CD4-positive, alpha-beta T cell (primary cell): ENCODE data around the gene POLR3E. TPM values are rescaled to one million over a fixed set of nuclear protein-coding genes. Genes with fewer than 3 reads are reported as not detected.

Experiments used
- ATAC-seq: fragments of 200-7000 bp; cut with Tn5 transposase; one replicate; pipeline ENCODE4 v1.10.0; 2022; ENCODE audit warnings: mild to moderate bottlenecking; ENCODE audit not compliant: poor library complexity
- CTCF ChIA-PET: fragments of 350-600 bp; sonication (Branson Sonifier 250); formaldehyde crosslinking; loops from one replicate; lab custom pipeline; 2021; ENCODE audit warnings: antibody characterized with exemption, inconsistent platforms; lab: Charles Lee
- POLR2A ChIA-PET: fragments of 350-600 bp; sonication (Branson Sonifier 250); formaldehyde crosslinking; loops from one replicate; lab custom pipeline; 2021; ENCODE audit warnings: antibody characterized with exemption, inconsistent platforms; lab: Charles Lee
- DNase-seq, 14 experiments: peaks; one replicate each; pipeline ENCODE4 v3.0.0-alpha.2; 2013 to 2020; ENCODE audit warnings: mixed read lengths in 2 of 14
- H3K27ac ChIP-seq, 2 donors: one replicate each; pipeline versions ENCODE4 v1.5.1 to v1.7.0; 2013; ENCODE audit warnings: low read length in 2 of 2, low read depth in 1 of 2, mild to moderate bottlenecking in 1 of 2
- H3K27me3 ChIP-seq, 2 experiments: 1 replicate in 1 of 2; 2 replicates in 1 of 2; pipeline versions ENCODE4 v1.6.1 to v1.7.0; 2013; ENCODE audit warnings: low read length in 2 of 2, control low read depth in 1 of 2, mild to moderate bottlenecking in 1 of 2, moderate library complexity in 1 of 2; ENCODE audit not compliant: insufficient read depth in 2 of 2, control insufficient read depth in 1 of 2
- H3K36me3 ChIP-seq: one replicate; pipeline ENCODE4 v1.6.1; 2013; ENCODE audit warnings: low read length, control low read depth; ENCODE audit not compliant: insufficient read depth
- H3K4me1 ChIP-seq: one replicate; pipeline ENCODE4 v1.6.1; 2013; ENCODE audit warnings: low read length, control low read depth; ENCODE audit not compliant: insufficient read depth
- H3K4me3 ChIP-seq: one replicate; pipeline ENCODE4 v1.5.1; 2013; ENCODE audit warnings: mild to moderate bottlenecking, low read length, moderate library complexity
- H3K9me3 ChIP-seq, 2 experiments: 1 replicate in 1 of 2; 2 replicates in 1 of 2; pipeline versions ENCODE4 v1.6.1 to v1.7.0; 2013; ENCODE audit warnings: low read length in 2 of 2, mild to moderate bottlenecking in 2 of 2, control low read depth in 1 of 2, moderate library complexity in 1 of 2; ENCODE audit not compliant: control insufficient read depth in 1 of 2, insufficient read depth in 1 of 2
- H3K27ac Mint-ChIP-seq: one replicate; pipeline ENCODE4 v1.8.0; 2020; ENCODE audit warnings: mixed read lengths
- H3K27me3 Mint-ChIP-seq: one replicate; pipeline ENCODE4 v1.8.0; 2021; ENCODE audit warnings: mixed read lengths
- H3K36me3 Mint-ChIP-seq: one replicate; pipeline ENCODE4 v1.8.0; 2021; ENCODE audit warnings: low read depth, mixed read lengths
- H3K4me1 Mint-ChIP-seq: one replicate; pipeline ENCODE4 v1.8.0; 2021; ENCODE audit warnings: low read depth, mixed read lengths
- H3K4me3 Mint-ChIP-seq: one replicate; pipeline ENCODE4 v1.8.0; 2020; ENCODE audit warnings: mild to moderate bottlenecking, mixed read lengths
- H3K9me3 Mint-ChIP-seq: one replicate; pipeline ENCODE4 v1.8.0; 2020; ENCODE audit warnings: mixed read lengths
- intact Hi-C, 2 experiments: fragments of 100-400 bp; cut with DNase I in 1 of 2; cut with micrococcal nuclease in 1 of 2; formaldehyde crosslinking; loops; one replicate each; pipeline versions ENCODE4 v1.15.1 to v1.9.0; 2023 to 2025; cut with DNase I, micrococcal nuclease
- total RNA-seq, 174 experiments: library from RNA in 2 of 174; stranded (reverse) in 2 of 174; gene quantifications; one replicate each; pipeline ENCODE4 v1.2.3 and lab custom pipeline; 2021 to 2026
- TF ChIP-seq, protein P1 (sequence below): fragments of 200-600 bp; IDR thresholded peaks from one replicate; pipeline ENCODE4 v1.8.0; 2022; ENCODE audit warnings: antibody characterized with exemption, mild to moderate bottlenecking

POLR3E gene
- total RNA-seq, 2 experiments from 2014 or later = 239 to 242 TPM

DNA sequence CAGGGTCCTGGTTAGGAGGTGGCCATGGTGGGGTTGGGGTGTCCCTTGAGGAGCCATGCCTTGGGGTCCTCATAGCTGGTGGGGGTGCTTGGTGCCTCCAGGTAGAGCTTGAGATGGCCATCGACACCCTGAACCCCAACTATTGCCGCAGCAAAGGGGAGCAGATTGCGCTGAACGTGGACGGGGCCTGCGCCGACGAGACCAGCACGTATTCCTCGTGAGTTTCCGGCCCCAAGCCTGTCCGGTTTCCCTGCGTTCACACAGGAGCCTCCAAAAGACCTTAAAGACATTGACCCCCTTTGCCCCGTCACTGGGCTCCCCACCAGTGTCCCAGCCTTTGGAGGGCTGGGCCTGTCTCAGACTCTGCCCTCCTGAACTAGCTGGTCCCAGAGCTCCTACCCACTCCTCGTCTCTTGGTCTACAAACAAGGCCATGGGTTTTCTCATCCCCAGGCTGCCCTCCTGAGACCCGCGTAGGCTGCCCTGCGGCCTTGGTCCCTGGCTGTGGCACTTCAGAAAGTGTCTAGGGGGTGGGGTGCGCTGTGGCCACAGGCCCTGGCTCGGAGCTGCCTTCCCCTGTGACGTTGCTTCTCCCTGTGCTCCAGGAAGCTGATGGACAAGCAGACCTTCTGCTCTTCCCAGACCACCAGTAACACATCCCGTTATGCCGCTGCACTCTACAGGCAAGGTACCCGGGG is 11.8 kb downstream of the POLR3E start:
- peaks cover 11% of the 10 kb centered on the region for H3K4me1 Mint-ChIP-seq
- ChIA-PET CTCF (no interaction called here), POLR2A (interaction anchor here (1.6 kb wide), 1 partner anchor 11 kb away, joined by 6 read pairs; the partner anchor contains the start of gene POLR3E)
- peaks cover 81% of the 10 kb centered on the region for H3K36me3 ChIP-seq
- H3K4me1 ChIP-seq = peaks cover 4% of the 10 kb centered on the region
- TF ChIP-seq, protein P1, sequence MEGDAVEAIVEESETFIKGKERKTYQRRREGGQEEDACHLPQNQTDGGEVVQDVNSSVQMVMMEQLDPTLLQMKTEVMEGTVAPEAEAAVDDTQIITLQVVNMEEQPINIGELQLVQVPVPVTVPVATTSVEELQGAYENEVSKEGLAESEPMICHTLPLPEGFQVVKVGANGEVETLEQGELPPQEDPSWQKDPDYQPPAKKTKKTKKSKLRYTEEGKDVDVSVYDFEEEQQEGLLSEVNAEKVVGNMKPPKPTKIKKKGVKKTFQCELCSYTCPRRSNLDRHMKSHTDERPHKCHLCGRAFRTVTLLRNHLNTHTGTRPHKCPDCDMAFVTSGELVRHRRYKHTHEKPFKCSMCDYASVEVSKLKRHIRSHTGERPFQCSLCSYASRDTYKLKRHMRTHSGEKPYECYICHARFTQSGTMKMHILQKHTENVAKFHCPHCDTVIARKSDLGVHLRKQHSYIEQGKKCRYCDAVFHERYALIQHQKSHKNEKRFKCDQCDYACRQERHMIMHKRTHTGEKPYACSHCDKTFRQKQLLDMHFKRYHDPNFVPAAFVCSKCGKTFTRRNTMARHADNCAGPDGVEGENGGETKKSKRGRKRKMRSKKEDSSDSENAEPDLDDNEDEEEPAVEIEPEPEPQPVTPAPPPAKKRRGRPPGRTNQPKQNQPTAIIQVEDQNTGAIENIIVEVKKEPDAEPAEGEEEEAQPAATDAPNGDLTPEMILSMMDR = no peak
- H3K27me3 Mint-ChIP-seq = no peaks in the 10 kb centered on the region
- H3K9me3 ChIP-seq = no peaks in the 10 kb centered on the region
- no peak overlapping the region for H3K4me3 Mint-ChIP-seq
- H3K4me3 ChIP-seq = no peak overlapping the region
- no peaks in the 10 kb centered on the region for H3K9me3 Mint-ChIP-seq
- H3K36me3 Mint-ChIP-seq = peaks cover 91% of the 10 kb centered on the region
- no peak overlapping the region for H3K27ac Mint-ChIP-seq
- peak in 1 of 14 experiments; percentile 24 for DNase-seq
- intact Hi-C loops = no loop called here
- no peaks in the 10 kb centered on the region for H3K27me3 ChIP-seq
- no peak for ATAC-seq
- H3K27ac ChIP-seq = no peak overlapping the region

DNA sequence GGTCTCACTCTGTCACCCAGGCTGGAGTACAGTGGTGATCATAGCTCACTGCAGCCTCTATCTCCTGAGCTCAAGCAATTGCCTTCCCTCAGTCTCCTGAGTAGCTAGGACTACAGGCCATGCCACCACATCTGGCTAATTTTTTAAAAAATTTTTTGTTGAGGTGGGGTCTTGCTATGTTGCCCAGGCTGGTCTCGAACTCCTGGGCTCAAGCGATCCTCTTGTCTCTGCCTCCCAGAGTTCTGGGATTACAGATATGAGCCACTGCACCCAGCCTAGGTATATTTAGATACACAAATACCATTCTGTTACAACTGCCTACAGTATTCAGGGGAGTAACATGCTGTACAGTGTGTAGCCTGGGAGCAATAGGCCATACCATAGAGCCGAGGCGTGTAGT is 14.3 kb downstream of the POLR3E start:
- POLR2A ChIA-PET = no interaction called here
- peaks cover 87% of the 10 kb centered on the region for H3K36me3 Mint-ChIP-seq
- H3K4me3 Mint-ChIP-seq = no peak overlapping the region
- no peaks in the 10 kb centered on the region for H3K9me3 Mint-ChIP-seq
- CTCF ChIA-PET = no interaction called here
- Histone ChIP-seq H3K4me1 (no peaks in the 10 kb centered on the region), H3K9me3 (no peaks in the 10 kb centered on the region), H3K36me3 (peaks cover 85% of the 10 kb centered on the region), H3K4me3 (no peak overlapping the region), H3K27me3 (no peaks in the 10 kb centered on the region), H3K27ac (no peak overlapping the region)
- intact Hi-C loops = no loop called here
- no peak overlapping the region for H3K27ac Mint-ChIP-seq
- TF ChIP-seq, protein P1 = no peak
- H3K4me1 Mint-ChIP-seq = no peaks in the 10 kb centered on the region
- no peaks in the 10 kb centered on the region for H3K27me3 Mint-ChIP-seq
- ATAC-seq = no peak
- no peak for DNase-seq

DNA sequence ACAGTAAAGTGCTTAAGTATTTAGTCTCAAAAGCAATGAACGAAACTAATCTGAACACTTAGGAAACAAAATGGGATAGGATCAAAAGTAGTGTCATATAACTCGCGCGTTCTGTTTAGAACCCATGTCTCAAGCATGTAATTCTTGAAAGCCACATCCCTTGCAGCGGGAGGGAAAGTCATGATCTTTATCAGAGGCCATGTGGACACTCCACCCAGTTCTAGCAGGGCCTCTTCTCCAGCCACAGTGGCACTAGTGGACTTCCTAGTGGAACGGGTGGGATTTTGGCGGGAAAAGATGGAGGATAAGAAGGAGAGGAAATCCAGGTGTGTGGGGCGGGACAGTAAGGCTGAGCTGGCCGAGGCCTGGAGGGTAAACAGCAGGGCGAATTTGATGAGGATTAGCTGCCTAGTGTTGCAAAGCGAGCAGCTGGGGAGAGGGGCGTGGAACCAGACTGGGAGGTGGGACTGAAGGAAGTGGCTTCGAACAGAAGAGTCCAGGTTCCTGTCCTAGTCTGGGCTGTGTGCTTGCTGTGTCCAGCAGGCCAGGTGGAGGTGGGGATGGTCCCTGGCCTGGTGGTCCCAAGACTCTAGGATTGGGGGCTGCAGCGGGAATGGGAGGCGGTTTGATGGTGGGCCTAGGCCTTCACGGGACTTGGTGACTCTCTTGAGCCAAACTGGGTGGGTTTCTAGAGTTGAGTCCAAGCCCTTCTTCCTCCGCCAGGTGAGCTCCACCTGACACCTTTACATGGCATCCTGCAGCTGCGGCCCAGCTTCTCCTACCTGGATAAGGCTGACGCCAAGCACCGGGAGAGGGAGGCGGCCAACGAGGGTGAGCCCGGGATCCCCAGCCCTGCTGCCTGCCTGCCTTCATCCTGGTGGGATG is 15.9 kb downstream of the POLR3E start:
- H3K4me1 ChIP-seq = no peaks in the 10 kb centered on the region
- H3K27me3 Mint-ChIP-seq = no peaks in the 10 kb centered on the region
- POLR2A ChIA-PET = no interaction called here
- DNase-seq = no peak
- H3K9me3 Mint-ChIP-seq = no peaks in the 10 kb centered on the region
- H3K4me3 Mint-ChIP-seq = no peak overlapping the region
- H3K36me3 Mint-ChIP-seq = peaks cover 84% of the 10 kb centered on the region
- no peak for ATAC-seq
- H3K4me1 Mint-ChIP-seq = no peaks in the 10 kb centered on the region
- peak overlapping the region; percentile 53 for H3K27ac Mint-ChIP-seq
- TF ChIP-seq, protein P1 = no peak
- no peaks in the 10 kb centered on the region for H3K9me3 ChIP-seq
- CTCF ChIA-PET = interaction anchor here (0.7 to 1.2 kb wide), 2 partner anchors 8 to 1509 kb away, joined by 3 read pairs; no protein-coding TSS in a partner anchor
- no peaks in the 10 kb centered on the region for H3K27me3 ChIP-seq
- H3K27ac ChIP-seq = no peak overlapping the region
- intact Hi-C loops = no loop called here
- H3K4me3 ChIP-seq = no peak overlapping the region
- peaks cover 89% of the 10 kb centered on the region for H3K36me3 ChIP-seq
